NCI-H2171 treated with DMSO at 0.1 percent for 48 hours (cell line): Measurements from ENCODE around the gene TIMP3.

Experiments
- DNase-seq: peaks from one replicate; lab custom pipeline; 2025; lab: John Stamatoyannopoulos, UW

TIMP3 gene

GRCh38 chr22:32855045-32855756 is 53.7 kb downstream of the TIMP3 start:
- no peak for DNase-seq

GRCh38 chr22:32858121-32858703 is 56.7 kb downstream of the TIMP3 start:
- DNase-seq: no peak

- peak; percentile 52 for DNase-seq
Observed at GRCh38 chr22:32858957-32859356, 57.5 kb downstream of the TIMP3 start.

DNA sequence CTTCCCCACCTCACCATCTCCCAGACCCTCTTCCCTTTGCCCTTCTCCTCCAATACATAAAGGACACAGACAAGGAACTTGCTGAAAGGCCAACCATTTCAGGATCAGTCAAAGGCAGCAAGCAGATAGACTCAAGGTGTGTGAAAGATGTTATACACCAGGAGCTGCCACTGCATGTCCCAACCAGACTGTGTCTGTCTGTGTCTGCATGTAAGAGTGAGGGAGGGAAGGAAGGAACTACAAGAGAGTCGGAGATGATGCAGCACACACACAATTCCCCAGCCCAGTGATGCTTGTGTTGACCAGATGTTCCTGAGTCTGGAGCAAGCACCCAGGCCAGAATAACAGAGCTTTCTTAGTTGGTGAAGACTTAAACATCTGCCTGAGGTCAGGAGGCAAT is 58.2 kb downstream of the TIMP3 start:
- DNase-seq: peak; percentile 42

DNA sequence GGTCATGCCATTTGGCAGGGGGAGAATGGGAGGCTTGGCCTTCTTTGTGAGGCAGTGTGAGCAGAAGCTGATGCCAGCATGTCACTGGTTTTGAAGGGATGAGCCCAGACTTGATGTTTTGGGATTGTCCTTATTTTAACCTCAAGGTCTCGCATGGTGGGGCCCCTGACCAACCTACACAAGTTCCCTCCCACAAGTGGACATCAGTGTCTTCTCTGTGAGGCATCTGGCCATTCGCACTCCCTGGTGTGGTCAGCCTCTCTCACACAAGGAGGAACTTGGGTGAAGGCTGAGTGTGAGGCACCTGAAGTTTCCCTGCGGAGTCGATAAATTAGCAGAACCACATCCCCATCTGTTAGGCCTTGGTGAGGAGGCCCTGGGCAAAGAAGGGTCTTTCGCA is 59.8 kb downstream of the TIMP3 start:
- no peak for DNase-seq

- no peak for DNase-seq
Observed at GRCh38 chr22:32862083-32862482, 60.6 kb downstream of the TIMP3 start.

GRCh38 chr22:32862936-32863661 is 61.6 kb downstream of the TIMP3 start:
- DNase-seq: no peak

DNA sequence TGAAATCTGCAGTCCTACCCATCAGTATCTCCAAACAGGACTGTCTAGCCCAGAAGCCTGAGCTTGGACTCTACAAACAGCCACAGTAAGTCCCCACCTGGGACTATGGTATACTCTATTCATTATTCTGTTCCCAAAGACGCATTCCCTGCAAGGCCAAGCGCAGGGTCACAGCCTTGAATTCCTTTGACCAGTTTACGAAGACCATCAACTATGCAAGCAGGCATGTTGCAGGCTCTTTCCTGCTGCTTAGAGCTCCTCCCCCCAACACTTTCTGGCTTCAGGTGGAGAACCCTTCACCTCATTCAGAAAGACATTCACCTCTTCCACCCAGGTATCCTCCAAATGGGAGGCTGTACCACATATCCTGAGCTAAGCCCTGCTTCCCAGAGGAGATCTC is 62.5 kb downstream of the TIMP3 start:
- no peak for DNase-seq

DNA sequence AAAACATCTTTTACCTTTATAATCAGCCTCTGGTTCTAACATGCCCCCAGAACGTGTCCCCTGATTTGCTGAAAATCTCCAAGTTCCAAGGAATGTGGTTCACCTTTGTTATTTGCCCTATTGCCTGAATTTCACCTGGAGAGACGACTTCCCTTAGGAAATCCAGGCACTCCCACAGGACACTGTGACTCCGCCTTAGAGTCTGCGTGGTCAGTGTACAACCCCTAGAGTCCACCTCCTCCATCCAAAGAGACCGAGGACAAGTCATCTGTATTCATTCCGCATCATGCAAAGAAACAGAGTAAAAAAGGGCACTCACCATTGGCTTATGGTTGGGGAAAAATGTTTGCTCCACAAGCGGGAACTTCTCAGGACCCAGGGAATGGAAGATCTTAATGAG is 63.1 kb downstream of the TIMP3 start:
- DNase-seq: no peak

DNA sequence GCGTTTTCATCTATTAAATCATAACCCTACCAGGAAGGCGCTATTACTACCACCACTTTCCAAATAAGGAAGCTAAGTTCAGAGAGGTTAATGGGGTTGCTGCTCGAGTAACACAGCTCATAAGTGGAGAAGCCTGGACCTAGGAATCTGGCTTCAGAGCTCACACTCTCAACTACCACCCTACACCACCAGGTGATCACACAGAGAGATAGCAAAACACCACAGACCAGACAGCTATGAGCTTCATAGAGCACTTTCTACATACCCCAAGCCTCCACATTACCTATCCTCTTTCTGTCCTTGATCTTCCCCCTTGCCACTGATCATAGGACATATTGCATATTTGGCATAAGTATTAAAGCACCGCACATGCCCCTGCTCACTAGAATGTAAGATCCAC is 65.4 kb downstream of the TIMP3 start:
- no peak for DNase-seq

DNA sequence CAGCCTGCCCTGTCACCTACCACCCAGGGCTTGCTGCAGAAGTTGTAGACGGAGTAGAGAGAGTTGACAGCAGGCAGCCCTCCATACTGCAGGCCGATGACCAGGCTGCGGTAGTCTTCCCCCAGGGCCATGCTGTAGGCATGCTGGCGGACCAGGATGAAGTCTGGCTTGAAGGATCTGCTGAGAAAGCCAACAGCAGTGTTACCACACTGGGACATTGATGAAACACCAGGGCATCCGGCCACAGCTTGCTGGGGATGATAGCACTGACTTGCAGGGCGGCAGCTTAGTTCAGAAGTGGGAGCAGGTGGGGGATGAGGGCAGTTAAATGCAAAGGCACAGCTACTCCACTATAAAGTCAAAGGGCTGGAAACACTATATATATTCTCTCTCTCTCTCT is 67.4 kb downstream of the TIMP3 start:
- no peak for DNase-seq

GRCh38 chr22:32870474-32870873 is 69.0 kb downstream of the TIMP3 start:
- no peak for DNase-seq

GRCh38 chr22:32873604-32874003 is 72.1 kb downstream of the TIMP3 start:
- peak; percentile 40 for DNase-seq

- no peak for DNase-seq
Observed at GRCh38 chr22:32874385-32874784, 72.9 kb downstream of the TIMP3 start.

- DNase-seq: peak; percentile 39
Observed at GRCh38 chr22:32874976-32875375, 73.5 kb downstream of the TIMP3 start.

GRCh38 chr22:32876516-32876915 is 75.0 kb downstream of the TIMP3 start:
- no peak for DNase-seq

DNA sequence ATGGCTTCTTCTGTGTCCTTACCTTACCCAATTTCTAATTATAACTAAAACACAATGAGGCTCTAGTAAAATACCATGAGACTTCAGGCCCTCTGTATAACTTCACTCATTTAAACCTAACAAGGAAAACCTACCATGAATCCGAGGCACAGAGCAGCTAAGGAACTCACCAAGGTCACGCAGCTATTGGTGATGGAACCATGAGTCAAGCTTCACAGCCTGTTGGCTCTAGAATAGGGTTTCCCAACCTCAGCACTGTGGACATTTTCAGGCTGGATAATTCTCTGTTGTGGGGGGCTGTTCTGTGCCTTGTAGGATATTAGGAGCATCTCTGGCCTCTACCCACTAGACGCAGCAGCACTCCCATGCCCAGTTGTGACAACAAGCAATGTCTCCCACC is 75.7 kb downstream of the TIMP3 start:
- no peak for DNase-seq

- DNase-seq: no peak
Observed at GRCh38 chr22:32879550-32879949, 78.0 kb downstream of the TIMP3 start.

- DNase-seq: no peak
Observed at GRCh38 chr22:32880061-32880460, 78.6 kb downstream of the TIMP3 start.

GRCh38 chr22:32880505-32880892 is 79.0 kb downstream of the TIMP3 start:
- no peak for DNase-seq

DNA sequence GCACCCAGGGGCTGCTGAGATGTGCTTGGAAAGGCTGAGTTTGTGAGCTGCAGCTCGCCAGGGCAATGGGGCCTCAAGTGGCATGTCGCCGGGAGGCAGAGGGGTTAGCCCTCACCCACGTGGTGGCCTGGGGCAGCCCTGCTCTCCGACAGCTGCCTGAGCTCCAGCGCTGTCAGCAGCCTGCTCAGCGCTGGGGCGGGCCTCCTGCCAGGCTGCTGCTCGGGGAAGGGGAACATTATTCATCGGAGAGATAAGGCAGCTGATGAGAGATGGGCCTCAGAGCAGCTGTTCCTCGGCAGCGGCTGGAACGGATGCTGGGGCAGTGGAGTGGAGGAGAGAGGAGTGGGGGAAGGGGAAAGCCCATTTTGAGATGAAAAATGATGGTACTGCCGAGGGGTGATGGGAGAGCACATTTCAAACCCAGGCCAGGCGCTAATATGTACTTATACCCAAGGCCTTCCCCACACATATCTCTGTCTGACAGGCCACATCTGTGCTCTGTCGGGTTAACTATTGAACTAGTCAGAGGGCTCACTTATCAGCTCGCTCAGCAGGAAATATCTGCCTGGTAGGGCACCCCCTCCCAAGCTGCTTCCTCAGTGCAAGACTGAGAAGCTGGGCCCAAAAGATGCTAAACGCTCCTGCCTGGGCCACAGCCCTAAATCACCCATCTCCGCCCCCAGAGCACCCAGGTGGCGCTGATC is 79.5 kb downstream of the TIMP3 start:
- DNase-seq: peak; percentile 94

- peak; percentile 55 for DNase-seq
Observed at GRCh38 chr22:32882360-32882755, 80.9 kb downstream of the TIMP3 start.
